Measurements from ENCODE around the gene FGF5. TPM values are rescaled to one million over a fixed set of nuclear protein-coding genes. Genes with fewer than 3 reads are reported as not detected.

Gene FGF5
- total RNA-seq, 3 donors from 2014 or later (not counting 1 experiment from before 2014, with no cell fraction given): 0.09 TPM; not detected in 1

- peaks cover 67 to 91% of the 10 kb centered on the region in 2 donors for H3K27me3 Mint-ChIP-seq (ENCODE audit: low read depth in 2 of 2)
- intact Hi-C loops (cut with micrococcal nuclease): no loop called here
Observed at GRCh38 chr4:80268081-80268823, 1.8 kb downstream of the FGF5 start.

DNA sequence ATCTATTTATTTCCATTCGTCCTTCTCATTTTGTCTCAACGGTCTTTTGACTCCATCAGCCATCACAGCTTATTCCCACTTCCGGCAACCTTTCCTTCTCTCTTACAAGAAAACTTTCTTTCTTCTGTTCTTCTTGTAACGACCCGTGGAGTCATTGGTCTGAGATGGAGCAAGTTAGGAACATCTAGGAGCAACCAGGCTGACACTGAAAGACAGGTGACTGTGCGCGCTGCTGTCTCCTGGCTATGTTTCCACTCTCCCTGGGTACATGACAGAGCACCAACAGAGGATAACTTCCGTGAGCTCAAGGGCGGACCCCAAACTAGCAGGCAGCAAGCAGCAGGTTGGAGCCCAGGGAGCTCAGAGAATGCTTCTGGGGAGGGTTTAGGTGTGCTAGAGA lies 2.5 kb downstream of the FGF5 start:
- H3K9me3 Mint-ChIP-seq: no peaks in the 10 kb centered on the region
- intact Hi-C loops (cut with micrococcal nuclease): no loop called here
- H3K27me3 Mint-ChIP-seq (ENCODE audit: low read depth in 2 of 2): peaks cover 63 to 91% of the 10 kb centered on the region in 2 donors
- Histone ChIP-seq H3K27ac (ENCODE audit: low read length) (no peak overlapping the region), H3K36me3 (ENCODE audit: control insufficient read depth, insufficient read depth, low read length) (no peaks in the 10 kb centered on the region), H3K4me3 (ENCODE audit: low read length) (no peak overlapping the region), H3K4me1 (ENCODE audit: control insufficient read depth, insufficient read depth, low read length) (peaks cover 17% of the 10 kb centered on the region), H3K27me3 (ENCODE audit: control insufficient read depth, insufficient read depth, low read length) (peaks cover 21% of the 10 kb centered on the region), H3K9me3 (ENCODE audit: control insufficient read depth, insufficient read depth, low read length) (no peaks in the 10 kb centered on the region)
- H3K36me3 Mint-ChIP-seq: no peaks in the 10 kb centered on the region
- TF ChIP-seq, protein P1, sequence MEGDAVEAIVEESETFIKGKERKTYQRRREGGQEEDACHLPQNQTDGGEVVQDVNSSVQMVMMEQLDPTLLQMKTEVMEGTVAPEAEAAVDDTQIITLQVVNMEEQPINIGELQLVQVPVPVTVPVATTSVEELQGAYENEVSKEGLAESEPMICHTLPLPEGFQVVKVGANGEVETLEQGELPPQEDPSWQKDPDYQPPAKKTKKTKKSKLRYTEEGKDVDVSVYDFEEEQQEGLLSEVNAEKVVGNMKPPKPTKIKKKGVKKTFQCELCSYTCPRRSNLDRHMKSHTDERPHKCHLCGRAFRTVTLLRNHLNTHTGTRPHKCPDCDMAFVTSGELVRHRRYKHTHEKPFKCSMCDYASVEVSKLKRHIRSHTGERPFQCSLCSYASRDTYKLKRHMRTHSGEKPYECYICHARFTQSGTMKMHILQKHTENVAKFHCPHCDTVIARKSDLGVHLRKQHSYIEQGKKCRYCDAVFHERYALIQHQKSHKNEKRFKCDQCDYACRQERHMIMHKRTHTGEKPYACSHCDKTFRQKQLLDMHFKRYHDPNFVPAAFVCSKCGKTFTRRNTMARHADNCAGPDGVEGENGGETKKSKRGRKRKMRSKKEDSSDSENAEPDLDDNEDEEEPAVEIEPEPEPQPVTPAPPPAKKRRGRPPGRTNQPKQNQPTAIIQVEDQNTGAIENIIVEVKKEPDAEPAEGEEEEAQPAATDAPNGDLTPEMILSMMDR (IDR thresholded peaks at IDR 0.05): no peak
- peaks cover 0 to 12% of the 10 kb centered on the region in 2 donors for H3K4me1 Mint-ChIP-seq
- H3K27ac Mint-ChIP-seq: no peak overlapping the region
- no peak for DNase-seq
- WGBS (ENCODE audit: insufficient coverage): 62% methylated on average over 9 of the region's 9 CpGs
- no peak overlapping the region for H3K4me3 Mint-ChIP-seq
- no peak for ATAC-seq

More at GRCh38 chr4:80268081-80268823, 1.8 kb downstream of the FGF5 start:
- ATAC-seq: no peak
- Mint-ChIP-seq H3K4me3 (no peak overlapping the region), H3K36me3 (no peaks in the 10 kb centered on the region), H3K9me3 (no peaks in the 10 kb centered on the region), H3K4me1 (peaks cover 0 to 12% of the 10 kb centered on the region in 2 donors), H3K27ac (no peak overlapping the region)
- Histone ChIP-seq H3K9me3 (ENCODE audit: control insufficient read depth, insufficient read depth, low read length) (no peaks in the 10 kb centered on the region), H3K4me3 (ENCODE audit: low read length) (no peak overlapping the region), H3K4me1 (ENCODE audit: control insufficient read depth, insufficient read depth, low read length) (peaks cover 17% of the 10 kb centered on the region), H3K36me3 (ENCODE audit: control insufficient read depth, insufficient read depth, low read length) (no peaks in the 10 kb centered on the region), H3K27me3 (ENCODE audit: control insufficient read depth, insufficient read depth, low read length) (peaks cover 21% of the 10 kb centered on the region), H3K27ac (ENCODE audit: low read length) (no peak overlapping the region)
- TF ChIP-seq, protein P1 (IDR thresholded peaks at IDR 0.05): no peak
- DNase-seq: no peak
- 11% methylated on average over 28 of the region's 31 CpGs for WGBS (ENCODE audit: insufficient coverage)

DNA sequence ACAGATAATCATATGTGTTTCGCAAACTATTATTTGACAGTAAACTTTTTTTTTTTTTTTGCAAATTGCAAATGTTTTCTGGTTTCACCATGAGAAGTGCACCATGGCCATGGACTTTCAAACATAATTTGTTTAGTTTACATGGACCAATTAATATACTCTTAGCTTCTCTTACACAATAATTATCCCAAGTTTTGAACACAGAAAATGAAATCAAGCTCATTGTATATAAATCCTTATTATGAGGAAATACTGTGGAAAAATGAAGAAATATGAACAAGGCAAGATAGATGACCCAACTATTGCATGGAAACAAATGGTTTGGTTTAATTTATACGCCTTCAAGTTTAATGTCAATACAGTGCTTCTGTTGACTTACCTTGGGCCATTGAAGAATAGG lies 3.9 kb downstream of the FGF5 start:
- H3K4me1 ChIP-seq (ENCODE audit: control insufficient read depth, insufficient read depth, low read length): peaks cover 17% of the 10 kb centered on the region
- no peaks in the 10 kb centered on the region for H3K9me3 ChIP-seq (ENCODE audit: control insufficient read depth, insufficient read depth, low read length)
- Mint-ChIP-seq H3K9me3 (no peaks in the 10 kb centered on the region), H3K27ac (no peak overlapping the region), H3K4me1 (peaks cover 0 to 12% of the 10 kb centered on the region in 2 donors), H3K4me3 (no peak overlapping the region), H3K27me3 (ENCODE audit: low read depth in 2 of 2) (peaks cover 52 to 80% of the 10 kb centered on the region in 2 donors), H3K36me3 (no peaks in the 10 kb centered on the region)
- TF ChIP-seq, protein P1 (IDR thresholded peaks at IDR 0.05): no peak
- no peak for ATAC-seq
- no peak overlapping the region for H3K4me3 ChIP-seq (ENCODE audit: low read length)
- intact Hi-C loops (cut with micrococcal nuclease): no loop called here
- no peaks in the 10 kb centered on the region for H3K36me3 ChIP-seq (ENCODE audit: control insufficient read depth, insufficient read depth, low read length)
- no peak overlapping the region for H3K27ac ChIP-seq (ENCODE audit: low read length)
- DNase-seq: no peak
- 93% methylated on average over 1 of the region's 2 CpGs for WGBS (ENCODE audit: insufficient coverage)
- peaks cover 17% of the 10 kb centered on the region for H3K27me3 ChIP-seq (ENCODE audit: control insufficient read depth, insufficient read depth, low read length)
